NB4 (cell line): ENCODE results near the gene ATP6V0C.

ENCODE experiments used
- DNase-seq: peaks from one replicate; pipeline ENCODE4 v3.0.0; 2010; ENCODE audit warnings: low read depth
- H3K4me3 ChIP-seq: one replicate; pipeline ENCODE4 v1.5.1; 2011; ENCODE audit warnings: mild to moderate bottlenecking, low read depth, low read length, moderate library complexity
- CTCF ChIP-seq: IDR thresholded peaks from one replicate; pipeline ENCODE4 v1.5.1; 2012; ENCODE audit warnings: low read depth, low read length
- MAX ChIP-seq: IDR thresholded peaks from 2 replicates; pipeline ENCODE4 v1.6.1; 2011; ENCODE audit warnings: low read depth, low read length
- MYC ChIP-seq: IDR thresholded peaks from 2 replicates; pipeline ENCODE4 v1.6.1; 2011; ENCODE audit warnings: low read depth, low read length
- POLR2A ChIP-seq: IDR thresholded peaks from 2 replicates; pipeline ENCODE4 v1.6.1; 2011; ENCODE audit warnings: mild to moderate bottlenecking; ENCODE audit not compliant: insufficient read length; ENCODE audit errors: extremely low read depth

ATP6V0C gene

GRCh38 chr16:2473999-2474876, 39.5 kb upstream of the ATP6V0C start:
- peak overlapping the region; percentile 72 for H3K4me3 ChIP-seq
- peak; percentile 74 for DNase-seq
- peak; percentile 64; the same call in 1 of the 2 replicates for TF ChIP-seq MAX
- TF ChIP-seq MYC: peak; percentile 94
- no peak for TF ChIP-seq POLR2A
- TF ChIP-seq CTCF: peak; percentile 22

GRCh38 chr16:2474877-2475412, 38.8 kb upstream of the ATP6V0C start, which contains the start of gene TBC1D24:
TSS of gene TBC1D24 (plus strand) at chr16:2475127. CDS start at chr16:2496149, 21,022 bp downstream.
- peak; percentile 88 for DNase-seq
- H3K4me3 ChIP-seq: peak within 1 kb of the TSS; percentile 72
- no peak for TF ChIP-seq CTCF
- TF ChIP-seq POLR2A: peak; percentile 78
- no peak; the same call in 1 of the 2 replicates for TF ChIP-seq MAX
- peak; percentile 47 for TF ChIP-seq MYC

- peak overlapping the region; percentile 61 for H3K4me3 ChIP-seq
- no peak for TF ChIP-seq POLR2A
- TF ChIP-seq MAX: no peak
- TF ChIP-seq MYC: 0 out of 2 replicates have a peak, but pooled peaks have one; percentile 11
- TF ChIP-seq CTCF: no peak
- peak; percentile 81 for DNase-seq
These were observed 38.1 kb upstream of the ATP6V0C start for GRCh38 chr16:2475413-2476344.

GRCh38 chr16:2476345-2476720, 37.4 kb upstream of the ATP6V0C start:
- no peak for TF ChIP-seq MYC
- TF ChIP-seq POLR2A: no peak
- no peak for TF ChIP-seq CTCF
- TF ChIP-seq MAX: no peak
- peak overlapping the region; percentile 61 for H3K4me3 ChIP-seq
- no peak for DNase-seq

- DNase-seq: no peak
- H3K4me3 ChIP-seq: no peak overlapping the region
- TF ChIP-seq MAX (no peak), MYC (no peak), CTCF (no peak), POLR2A (no peak)
These were observed 37.0 kb upstream of the ATP6V0C start for GRCh38 chr16:2476741-2477140.
